ENCODE measurements around the gene PNPLA2. TPM values are rescaled to one million over a fixed set of nuclear protein-coding genes. Genes with fewer than 3 reads are reported as not detected.

PNPLA2 gene
- total RNA-seq, 1 experiment from 2014 or later, result 66.5 TPM

DNA sequence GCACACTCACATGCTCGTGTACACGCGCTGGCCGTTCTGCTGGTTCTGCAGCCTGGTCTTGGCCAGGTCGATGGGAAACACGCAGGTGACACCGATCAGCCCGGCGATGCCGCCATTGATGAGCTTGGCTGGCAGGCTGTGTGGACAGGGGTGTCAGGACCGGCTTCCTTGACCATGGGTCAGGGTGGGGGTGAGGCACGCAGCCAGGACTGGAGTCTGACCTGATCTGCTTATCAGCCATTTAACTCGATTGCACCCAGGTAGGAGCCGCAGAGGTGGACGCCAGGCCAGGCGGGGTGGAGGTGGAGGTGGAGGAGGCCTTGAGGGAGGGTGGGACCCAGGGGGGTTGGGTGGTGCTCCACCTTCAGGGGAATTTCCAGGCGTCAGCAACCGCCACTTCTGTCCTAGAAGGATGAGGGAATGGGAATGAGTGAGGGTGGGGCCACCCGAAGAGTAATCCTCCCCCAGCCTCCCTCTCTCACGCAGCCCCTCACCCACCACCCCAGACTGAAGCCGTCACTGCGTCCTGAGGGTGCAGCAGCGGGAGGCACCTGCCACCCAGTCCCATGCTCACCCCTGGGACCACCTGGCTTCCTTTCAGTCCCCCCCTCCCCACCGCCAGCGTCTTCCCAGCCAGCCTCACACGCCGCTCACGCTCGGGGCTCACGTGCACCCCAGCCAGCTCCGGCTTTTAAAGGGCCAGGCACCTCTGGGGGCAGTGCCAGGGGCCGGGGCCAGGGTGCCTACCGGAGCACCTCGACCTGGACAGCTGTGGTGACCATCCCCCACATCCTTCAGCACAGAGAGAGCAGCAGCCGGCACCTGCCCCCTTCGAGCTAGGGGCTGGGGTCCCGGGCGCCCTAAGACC lies 23.7 kb upstream of the PNPLA2 start (continued):
- TF ChIP-seq, protein P1, sequence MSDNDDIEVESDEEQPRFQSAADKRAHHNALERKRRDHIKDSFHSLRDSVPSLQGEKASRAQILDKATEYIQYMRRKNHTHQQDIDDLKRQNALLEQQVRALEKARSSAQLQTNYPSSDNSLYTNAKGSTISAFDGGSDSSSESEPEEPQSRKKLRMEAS (CRISPR knock-in tag; IDR thresholded peaks at IDR 0.05), result no peak
- TF ChIP-seq ZNF263 (CRISPR knock-in tag; IDR thresholded peaks at IDR 0.05; ENCODE audit: low read depth) (no peak), IRF2 (CRISPR knock-in tag; IDR thresholded peaks at IDR 0.05; ENCODE audit: borderline replicate concordance, low read depth) (no peak)
- TF ChIP-seq, protein P2, sequence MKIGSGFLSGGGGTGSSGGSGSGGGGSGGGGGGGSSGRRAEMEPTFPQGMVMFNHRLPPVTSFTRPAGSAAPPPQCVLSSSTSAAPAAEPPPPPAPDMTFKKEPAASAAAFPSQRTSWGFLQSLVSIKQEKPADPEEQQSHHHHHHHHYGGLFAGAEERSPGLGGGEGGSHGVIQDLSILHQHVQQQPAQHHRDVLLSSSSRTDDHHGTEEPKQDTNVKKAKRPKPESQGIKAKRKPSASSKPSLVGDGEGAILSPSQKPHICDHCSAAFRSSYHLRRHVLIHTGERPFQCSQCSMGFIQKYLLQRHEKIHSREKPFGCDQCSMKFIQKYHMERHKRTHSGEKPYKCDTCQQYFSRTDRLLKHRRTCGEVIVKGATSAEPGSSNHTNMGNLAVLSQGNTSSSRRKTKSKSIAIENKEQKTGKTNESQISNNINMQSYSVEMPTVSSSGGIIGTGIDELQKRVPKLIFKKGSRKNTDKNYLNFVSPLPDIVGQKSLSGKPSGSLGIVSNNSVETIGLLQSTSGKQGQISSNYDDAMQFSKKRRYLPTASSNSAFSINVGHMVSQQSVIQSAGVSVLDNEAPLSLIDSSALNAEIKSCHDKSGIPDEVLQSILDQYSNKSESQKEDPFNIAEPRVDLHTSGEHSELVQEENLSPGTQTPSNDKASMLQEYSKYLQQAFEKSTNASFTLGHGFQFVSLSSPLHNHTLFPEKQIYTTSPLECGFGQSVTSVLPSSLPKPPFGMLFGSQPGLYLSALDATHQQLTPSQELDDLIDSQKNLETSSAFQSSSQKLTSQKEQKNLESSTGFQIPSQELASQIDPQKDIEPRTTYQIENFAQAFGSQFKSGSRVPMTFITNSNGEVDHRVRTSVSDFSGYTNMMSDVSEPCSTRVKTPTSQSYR (CRISPR knock-in tag; IDR thresholded peaks at IDR 0.05), result no peak
- TF ChIP-seq, protein P3, sequence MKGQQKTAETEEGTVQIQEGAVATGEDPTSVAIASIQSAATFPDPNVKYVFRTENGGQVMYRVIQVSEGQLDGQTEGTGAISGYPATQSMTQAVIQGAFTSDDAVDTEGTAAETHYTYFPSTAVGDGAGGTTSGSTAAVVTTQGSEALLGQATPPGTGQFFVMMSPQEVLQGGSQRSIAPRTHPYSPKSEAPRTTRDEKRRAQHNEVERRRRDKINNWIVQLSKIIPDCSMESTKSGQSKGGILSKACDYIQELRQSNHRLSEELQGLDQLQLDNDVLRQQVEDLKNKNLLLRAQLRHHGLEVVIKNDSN (CRISPR knock-in tag; IDR thresholded peaks at IDR 0.05), result no peak

DNA sequence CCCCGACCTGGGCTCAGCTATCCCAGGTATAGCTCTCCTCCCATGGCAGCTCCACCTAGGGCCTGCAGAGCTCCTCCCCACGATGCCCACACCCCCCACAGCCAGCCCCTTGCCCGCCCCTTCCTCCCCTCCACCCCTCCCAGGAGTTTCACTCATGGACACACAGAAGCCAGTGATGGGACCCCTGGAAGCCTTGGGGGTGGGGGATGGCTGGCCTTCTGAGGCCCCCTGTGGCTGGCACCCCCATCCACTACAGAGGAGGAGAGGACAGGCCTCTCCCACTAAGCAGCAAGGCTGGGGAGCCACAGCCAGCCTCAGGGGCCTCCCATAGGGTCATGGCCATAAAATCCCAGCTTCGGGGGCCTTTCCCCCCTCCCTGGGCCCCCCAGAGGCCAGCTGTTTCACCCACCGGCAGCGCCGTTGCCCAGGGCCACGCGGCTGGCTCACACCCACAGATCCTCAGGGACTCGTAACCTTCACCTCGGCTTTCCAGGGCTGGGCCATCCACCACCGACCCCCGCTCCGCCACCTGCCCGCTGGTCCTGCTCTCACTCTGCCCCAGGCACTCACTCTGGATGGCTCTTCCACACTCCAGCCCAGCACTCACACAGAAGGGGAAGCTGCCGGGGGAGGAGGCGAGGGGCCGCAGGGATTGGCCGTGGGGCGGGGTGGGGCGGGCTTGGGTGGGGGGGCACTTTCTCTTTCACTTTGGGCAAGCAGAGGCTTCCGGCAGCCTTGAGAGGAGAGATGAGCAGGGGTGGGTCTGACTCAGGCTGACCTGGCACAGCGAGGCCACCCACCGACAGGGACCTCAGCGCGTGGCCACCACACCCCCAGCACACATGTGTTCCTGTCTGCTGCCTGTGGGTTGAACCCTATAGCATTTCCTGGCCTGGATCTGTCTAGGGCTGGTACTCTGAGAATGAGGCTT lies 22.8 kb upstream of the PNPLA2 start:
- Mint-ChIP-seq H3K4me3 (no peak overlapping the region), H3K27ac (no peak overlapping the region), H3K27me3 (ENCODE audit: low read depth) (no peaks in the 10 kb centered on the region), H3K36me3 (no peaks in the 10 kb centered on the region), H3K4me1 (peaks cover 16% of the 10 kb centered on the region), H3K9me3 (no peaks in the 10 kb centered on the region)
- DNase-seq (ENCODE audit: low spot score) (no peak), ATAC-seq (peak; percentile 2; the same call in 1 of the 2 replicates)
- CTCF ChIA-PET, result interaction anchor here (0.9 to 2.1 kb wide), 3 partner anchors 8 to 12 kb away, joined by 5 to 13 read pairs (median 7); no protein-coding TSS in a partner anchor
- TF ChIP-seq NFATC4 (CRISPR knock-in tag; IDR thresholded peaks at IDR 0.05) (no peak), FOXJ3 (CRISPR knock-in tag; IDR thresholded peaks at IDR 0.05; ENCODE audit: borderline replicate concordance) (no peak), GRHL2 (CRISPR knock-in tag; IDR thresholded peaks at IDR 0.05; ENCODE audit: insufficient replicate concordance, severe bottlenecking) (no peak)
- TF ChIP-seq, protein P4, sequence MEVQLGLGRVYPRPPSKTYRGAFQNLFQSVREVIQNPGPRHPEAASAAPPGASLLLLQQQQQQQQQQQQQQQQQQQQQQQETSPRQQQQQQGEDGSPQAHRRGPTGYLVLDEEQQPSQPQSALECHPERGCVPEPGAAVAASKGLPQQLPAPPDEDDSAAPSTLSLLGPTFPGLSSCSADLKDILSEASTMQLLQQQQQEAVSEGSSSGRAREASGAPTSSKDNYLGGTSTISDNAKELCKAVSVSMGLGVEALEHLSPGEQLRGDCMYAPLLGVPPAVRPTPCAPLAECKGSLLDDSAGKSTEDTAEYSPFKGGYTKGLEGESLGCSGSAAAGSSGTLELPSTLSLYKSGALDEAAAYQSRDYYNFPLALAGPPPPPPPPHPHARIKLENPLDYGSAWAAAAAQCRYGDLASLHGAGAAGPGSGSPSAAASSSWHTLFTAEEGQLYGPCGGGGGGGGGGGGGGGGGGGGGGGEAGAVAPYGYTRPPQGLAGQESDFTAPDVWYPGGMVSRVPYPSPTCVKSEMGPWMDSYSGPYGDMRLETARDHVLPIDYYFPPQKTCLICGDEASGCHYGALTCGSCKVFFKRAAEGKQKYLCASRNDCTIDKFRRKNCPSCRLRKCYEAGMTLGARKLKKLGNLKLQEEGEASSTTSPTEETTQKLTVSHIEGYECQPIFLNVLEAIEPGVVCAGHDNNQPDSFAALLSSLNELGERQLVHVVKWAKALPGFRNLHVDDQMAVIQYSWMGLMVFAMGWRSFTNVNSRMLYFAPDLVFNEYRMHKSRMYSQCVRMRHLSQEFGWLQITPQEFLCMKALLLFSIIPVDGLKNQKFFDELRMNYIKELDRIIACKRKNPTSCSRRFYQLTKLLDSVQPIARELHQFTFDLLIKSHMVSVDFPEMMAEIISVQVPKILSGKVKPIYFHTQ (CRISPR knock-in tag; IDR thresholded peaks at IDR 0.05), result no peak
- TF ChIP-seq, protein P2 (CRISPR knock-in tag; IDR thresholded peaks at IDR 0.05), result no peak
- TF ChIP-seq, protein P5, sequence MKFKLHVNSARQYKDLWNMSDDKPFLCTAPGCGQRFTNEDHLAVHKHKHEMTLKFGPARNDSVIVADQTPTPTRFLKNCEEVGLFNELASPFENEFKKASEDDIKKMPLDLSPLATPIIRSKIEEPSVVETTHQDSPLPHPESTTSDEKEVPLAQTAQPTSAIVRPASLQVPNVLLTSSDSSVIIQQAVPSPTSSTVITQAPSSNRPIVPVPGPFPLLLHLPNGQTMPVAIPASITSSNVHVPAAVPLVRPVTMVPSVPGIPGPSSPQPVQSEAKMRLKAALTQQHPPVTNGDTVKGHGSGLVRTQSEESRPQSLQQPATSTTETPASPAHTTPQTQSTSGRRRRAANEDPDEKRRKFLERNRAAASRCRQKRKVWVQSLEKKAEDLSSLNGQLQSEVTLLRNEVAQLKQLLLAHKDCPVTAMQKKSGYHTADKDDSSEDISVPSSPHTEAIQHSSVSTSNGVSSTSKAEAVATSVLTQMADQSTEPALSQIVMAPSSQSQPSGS (CRISPR knock-in tag; IDR thresholded peaks at IDR 0.05; ENCODE audit: borderline replicate concordance, low read depth), result no peak
- TF ChIP-seq, protein P6, sequence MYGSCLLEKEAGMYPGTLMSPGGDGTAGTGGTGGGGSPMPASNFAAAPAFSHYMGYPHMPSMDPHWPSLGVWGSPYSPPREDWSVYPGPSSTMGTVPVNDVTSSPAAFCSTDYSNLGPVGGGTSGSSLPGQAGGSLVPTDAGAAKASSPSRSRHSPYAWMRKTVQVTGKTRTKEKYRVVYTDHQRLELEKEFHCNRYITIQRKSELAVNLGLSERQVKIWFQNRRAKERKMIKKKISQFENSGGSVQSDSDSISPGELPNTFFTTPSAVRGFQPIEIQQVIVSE (CRISPR knock-in tag; IDR thresholded peaks at IDR 0.05; ENCODE audit: borderline replicate concordance), result no peak
- POLR2A ChIA-PET, result interaction anchor here (0.5 to 1.7 kb wide), 4 partner anchors 12 to 100 kb away, joined by 4 to 8 read pairs (median 5); partner anchors contain the start of genes RPLP2 and TMEM80
